HepG2 (cell line): ENCODE measurements around the gene GAS5. TPM values are rescaled to one million over a fixed set of nuclear protein-coding genes. Genes with fewer than 3 reads are reported as not detected.
A peak's percentile ranks its signal among the peaks of the same experiment; 100 is the strongest.

Source experiments
- AGO2 ChIP-seq: fragments of 200-400 bp; formaldehyde crosslinking; optimal IDR thresholded peaks from 2 replicates; pipeline ENCODE3; 2017; ENCODE audit warnings: mild to moderate bottlenecking, low read depth, low read length, moderate library complexity
- BCL6 ChIP-seq: IDR thresholded peaks from 2 replicates; pipeline ENCODE4 v1.6.1; 2016; ENCODE audit warnings: missing genetic modification reagents, missing compliant biosample characterization
- CBX2 ChIP-seq, 2 experiments: fragments of 200-600 bp in 1 of 2; sonication (generic); formaldehyde crosslinking in 1 of 2; IDR thresholded peaks; 2 replicates each; pipeline versions ENCODE4 v1.7.0 to v1.8.1; 2018 to 2022; ENCODE audit warnings: low read depth in 2 of 2, low read length in 1 of 2, mild to moderate bottlenecking in 1 of 2, missing genetic modification reagents in 1 of 2
- DDIT3 ChIP-seq: sonication (generic); formaldehyde crosslinking; IDR thresholded peaks from 2 replicates; pipeline ENCODE4 v1.4.0; 2020; ENCODE audit warnings: mild to moderate bottlenecking, missing genetic modification reagents
- EHMT2 ChIP-seq: fragments of 200-600 bp; sonication (generic); IDR thresholded peaks from 2 replicates; pipeline ENCODE4 v1.7.0; 2017; ENCODE audit warnings: antibody characterized with exemption, low read depth, low read length, borderline replicate concordance
- HNRNPH1 ChIP-seq: fragments of 200-400 bp; formaldehyde crosslinking; optimal IDR thresholded peaks from 2 replicates; pipeline ENCODE3; 2017; ENCODE audit warnings: mild to moderate bottlenecking, low read depth, low read length
- KIAA2018 ChIP-seq: sonication (generic); formaldehyde crosslinking; IDR thresholded peaks from 2 replicates; pipeline ENCODE4 v1.5.0; 2020; ENCODE audit warnings: mild to moderate bottlenecking, missing genetic modification reagents, borderline replicate concordance
- MLLT10 ChIP-seq: sonication (generic); formaldehyde crosslinking; IDR thresholded peaks from 2 replicates; pipeline ENCODE4 v1.4.0; 2020; ENCODE audit warnings: missing genetic modification reagents
- NR2F1 ChIP-seq, 2 experiments: fragments of 450-650 bp in 1 of 2; formaldehyde crosslinking in 1 of 2; IDR thresholded peaks; 2 replicates each; pipeline versions ENCODE4 v1.5.0 to v1.6.1; 2016 to 2020; ENCODE audit warnings: mild to moderate bottlenecking in 1 of 2, missing compliant biosample characterization in 1 of 2, missing genetic modification reagents in 1 of 2, moderate library complexity in 1 of 2
- TCF12 ChIP-seq, 2 experiments: fragments of 450-650 bp in 1 of 2; sonication (generic) in 1 of 2; formaldehyde crosslinking in 1 of 2; IDR thresholded peaks; 2 replicates each; pipeline versions ENCODE4 v1.6.1 to v1.8.0; 2017 to 2022; ENCODE audit warnings: antibody characterized with exemption in 1 of 2, mild to moderate bottlenecking in 1 of 2, missing genetic modification reagents in 1 of 2, moderate library complexity in 1 of 2
- USF2 ChIP-seq, 2 experiments: sonication (generic) in 1 of 2; formaldehyde crosslinking in 1 of 2; IDR thresholded peaks; 2 replicates each; pipeline versions ENCODE4 v1.5.1 to v1.6.1; 2011 to 2020; ENCODE audit warnings: borderline replicate concordance in 1 of 2, low read depth in 1 of 2, low read length in 1 of 2, mild to moderate bottlenecking in 1 of 2, missing genetic modification reagents in 1 of 2, moderate library complexity in 1 of 2
- ZNF503 ChIP-seq: sonication (generic); formaldehyde crosslinking; IDR thresholded peaks from 2 replicates; pipeline ENCODE4 v1.4.0; 2020; ENCODE audit warnings: missing genetic modification reagents
- ZNF546 ChIP-seq: sonication (generic); formaldehyde crosslinking; conservative IDR thresholded peaks from 2 replicates; pipeline ENCODE4 v1.8.1; 2023; ENCODE audit warnings: mild to moderate bottlenecking, missing genetic modification reagents
- ZSCAN31 ChIP-seq: sonication (generic); formaldehyde crosslinking; IDR thresholded peaks from 2 replicates; pipeline ENCODE4 v1.5.0; 2020; ENCODE audit warnings: low read depth, mild to moderate bottlenecking, missing genetic modification reagents
- polyA plus RNA-seq, 8 experiments: library from polyadenylated mRNA; depleted of rRNA in 3 of 8; stranded (reverse) in 7 of 8; unstranded in 1 of 8; fragments of >200 nt; fragmentation: Illumina TruSeq in 4 of 8; extraction: Trizol in 4 of 8; gene quantifications; 2 replicates each; pipeline versions ENCODE4 v1.2.1 to v1.2.3, GENCODE V29; 2011 to 2016; ENCODE audit warnings: low read depth in 4 of 8, missing spikeins in 1 of 8, mixed read lengths in 1 of 8; ENCODE audit not compliant: insufficient read depth in 1 of 8
- total RNA-seq, 5 experiments: library from RNA; depleted of rRNA; stranded (reverse); fragments of >200 nt; fragmentation: Illumina TruSeq; extraction: Trizol; gene quantifications; 2 replicates each; pipeline ENCODE4 v1.2.3, GENCODE V29; 2016; ENCODE audit warnings: low read depth in 1 of 5

Gene GAS5
- total and polyA plus RNA-seq, 2 of the 13 experiments (the other 11 are each of a cell fraction or from before 2014, with no cell fraction given): 352 to 738 TPM

- TF ChIP-seq KIAA2018 (no peak), DDIT3 (CRISPR knock-in tag) (no peak), CBX2 (IDR thresholded peaks at IDR 0.05; ENCODE audit: low read depth, low read length) (no peak), CBX2 (CRISPR knock-in tag; IDR thresholded peaks at IDR 0.05; ENCODE audit: low read depth) (no peak), ZNF503 (peak; percentile 38; the same call in 1 of the 2 replicates), MLLT10 (CRISPR knock-in tag) (no peak), ZSCAN31 (peak; percentile 66; the same call in 1 of the 2 replicates), ZNF546 (no peak), HNRNPH1 (no peak), USF2 (IDR thresholded peaks at IDR 0.05; ENCODE audit: low read depth, low read length) (no peak), USF2 (CRISPR knock-in tag; IDR thresholded peaks at IDR 0.05; ENCODE audit: borderline replicate concordance) (no peak), AGO2 (no peak), NR2F1 (CRISPR knock-in tag; IDR thresholded peaks at IDR 0.05) (peak in 1 of 2 experiments; percentile 8; a peak in 1 of 4 replicates), EHMT2 (no peak), TCF12 (IDR thresholded peaks at IDR 0.05) (no peak), TCF12 (CRISPR knock-in tag; IDR thresholded peaks at IDR 0.05) (0 out of 2 replicates have a peak, but pooled peaks have one; percentile 81), BCL6 (CRISPR knock-in tag) (no peak)
Observed at GRCh38 chr1:173868266-173869020, 654 bp upstream of the GAS5 start, which contains the start of gene ZBTB37 (continued).
